Kidney (tissue), 14 donors: ENCODE measurements around the gene GRB10. TPM values are rescaled to one million over a fixed set of nuclear protein-coding genes. Genes with fewer than 3 reads are reported as not detected.

Experiments used
- DNase-seq, 5 donors: peaks; one replicate each; pipeline ENCODE4 v3.0.0-alpha.2; 2013 to 2020
- FAIRE-seq: peaks from 2 replicates; lab custom pipeline; 2012; peaks lifted over from hg19 to GRCh38; lab: Jason Lieb, UNC
- H3K27ac ChIP-seq, 2 donors: one replicate each; pipeline ENCODE4 v1.7.0; 2013; ENCODE audit warnings: low read depth in 2 of 2, low read length in 2 of 2, inconsistent platforms in 1 of 2
- H3K27me3 ChIP-seq: one replicate; pipeline ENCODE4 v1.7.1; 2013; ENCODE audit warnings: low read length, inconsistent platforms; ENCODE audit not compliant: control insufficient read depth, insufficient read depth
- H3K36me3 ChIP-seq, 3 donors: one replicate each; pipeline versions ENCODE4 v1.7.0 to v1.7.1; 2013; ENCODE audit warnings: low read length in 3 of 3, control low read depth in 1 of 3, inconsistent platforms in 1 of 3; ENCODE audit not compliant: insufficient read depth in 3 of 3, control insufficient read depth in 2 of 3
- H3K4me1 ChIP-seq, 3 donors: one replicate each; pipeline versions ENCODE4 v1.7.0 to v1.7.1; 2013; ENCODE audit warnings: low read length in 3 of 3, inconsistent platforms in 1 of 3, low read depth in 1 of 3; ENCODE audit not compliant: control insufficient read depth in 2 of 3, insufficient read depth in 2 of 3
- H3K4me3 ChIP-seq, 3 donors: one replicate each; pipeline versions ENCODE4 v1.7.0 to v1.8.1; 2013; ENCODE audit warnings: low read length in 3 of 3, control low read depth in 1 of 3, inconsistent platforms in 1 of 3
- H3K9ac ChIP-seq, 3 donors: one replicate each; pipeline versions ENCODE4 v1.7.0 to v1.7.1; 2013; ENCODE audit warnings: low read length in 3 of 3, control low read depth in 1 of 3, inconsistent platforms in 1 of 3
- H3K9me3 ChIP-seq, 3 donors: one replicate each; pipeline versions ENCODE4 v1.7.0 to v1.7.1; 2013; ENCODE audit warnings: low read length in 3 of 3, control low read depth in 1 of 3, inconsistent platforms in 1 of 3; ENCODE audit not compliant: control insufficient read depth in 2 of 3, insufficient read depth in 1 of 3
- intact Hi-C: fragments of 100-400 bp; cut with DNase I; formaldehyde crosslinking; loops from one replicate; pipeline ENCODE4 v1.11.1; 2022
- polyA plus RNA-seq: library from polyadenylated mRNA; stranded (reverse); fragments of 350-450 nt; fragmentation: Illumina TruSeq; extraction: RNeasy Lipid Tissue Mini Kit (QIAGEN cat#74804); gene quantifications from one replicate; pipeline ENCODE4 v1.2.3, GENCODE V29; 2014; ENCODE audit warnings: low read depth, low replicate concordance; ENCODE audit not compliant: insufficient read depth
- total RNA-seq: library from RNA; stranded (reverse); fragmentation: NEBNext Ultra II Directional; extraction: Animal tissue kit (Norgen Biotek cat#: 25700); gene quantifications from one replicate; pipeline ENCODE4 v1.2.1, GENCODE V29; 2021
- TF ChIP-seq, protein P1 (sequence below): IDR thresholded peaks from 3 replicates; pipeline ENCODE4 v1.5.1; 2012; ENCODE audit warnings: mild to moderate bottlenecking, moderate library complexity, borderline replicate concordance; ENCODE audit not compliant: insufficient read depth; ENCODE audit errors: extremely low read depth
- donor health status: control.
- donor health status: control.
- donor health status: control.
- donor health status: control.
- donor health status: control.
- donor health status: DM: yes; HTN: yes; CAD: no.
- donor health status: Normal renal cell carcinoma (clear cell type).

The GRB10 gene
- total and polyA plus RNA-seq, 2 donors from 2014 or later, result 32.3 to 57.8 TPM

- intact Hi-C loops, result no loop called here
- H3K9me3 ChIP-seq, result no peaks in the 10 kb centered on the region
- H3K4me1 ChIP-seq, result peaks cover 0 to 13% (median 11%) of the 10 kb centered on the region in 3 donors
- no peak overlapping the region for H3K9ac ChIP-seq
- H3K36me3 ChIP-seq, result no peaks in the 10 kb centered on the region
- no peak overlapping the region for H3K4me3 ChIP-seq
- no peak for FAIRE-seq
- DNase-seq, result no peak
- no peak overlapping the region for H3K27ac ChIP-seq
- TF ChIP-seq, protein P1, sequence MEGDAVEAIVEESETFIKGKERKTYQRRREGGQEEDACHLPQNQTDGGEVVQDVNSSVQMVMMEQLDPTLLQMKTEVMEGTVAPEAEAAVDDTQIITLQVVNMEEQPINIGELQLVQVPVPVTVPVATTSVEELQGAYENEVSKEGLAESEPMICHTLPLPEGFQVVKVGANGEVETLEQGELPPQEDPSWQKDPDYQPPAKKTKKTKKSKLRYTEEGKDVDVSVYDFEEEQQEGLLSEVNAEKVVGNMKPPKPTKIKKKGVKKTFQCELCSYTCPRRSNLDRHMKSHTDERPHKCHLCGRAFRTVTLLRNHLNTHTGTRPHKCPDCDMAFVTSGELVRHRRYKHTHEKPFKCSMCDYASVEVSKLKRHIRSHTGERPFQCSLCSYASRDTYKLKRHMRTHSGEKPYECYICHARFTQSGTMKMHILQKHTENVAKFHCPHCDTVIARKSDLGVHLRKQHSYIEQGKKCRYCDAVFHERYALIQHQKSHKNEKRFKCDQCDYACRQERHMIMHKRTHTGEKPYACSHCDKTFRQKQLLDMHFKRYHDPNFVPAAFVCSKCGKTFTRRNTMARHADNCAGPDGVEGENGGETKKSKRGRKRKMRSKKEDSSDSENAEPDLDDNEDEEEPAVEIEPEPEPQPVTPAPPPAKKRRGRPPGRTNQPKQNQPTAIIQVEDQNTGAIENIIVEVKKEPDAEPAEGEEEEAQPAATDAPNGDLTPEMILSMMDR, result no peak
- no peaks in the 10 kb centered on the region for H3K27me3 ChIP-seq
These were observed 76.2 kb downstream of the GRB10 start for GRCh38 chr7:50706469-50706937.

DNA sequence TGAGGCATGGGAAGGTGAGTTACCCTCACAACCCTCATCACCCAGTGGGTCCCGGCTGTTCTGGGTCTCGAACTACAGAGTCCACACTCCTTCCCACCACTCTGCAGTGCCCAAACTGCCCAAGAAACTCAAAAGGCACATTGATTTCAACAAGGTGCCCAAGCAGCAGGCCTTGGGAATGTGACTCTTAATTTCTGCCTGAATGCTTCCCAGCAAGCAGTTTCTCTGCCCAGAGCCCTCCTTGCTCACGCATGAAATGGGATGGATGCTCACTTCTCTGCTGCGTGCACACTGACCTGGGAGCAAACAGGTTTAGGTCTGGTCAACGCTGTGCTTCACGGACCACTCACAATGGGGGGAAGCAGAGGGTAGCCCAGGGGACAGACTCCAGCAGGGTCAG lies 77.9 kb downstream of the GRB10 start:
- Histone ChIP-seq H3K4me3 (no peak overlapping the region), H3K9ac (no peak overlapping the region), H3K4me1 (peaks cover 0 to 11% (median 11%) of the 10 kb centered on the region in 3 donors), H3K36me3 (peaks cover 0 to 4% (median 0%) of the 10 kb centered on the region in 3 donors), H3K9me3 (no peaks in the 10 kb centered on the region), H3K27me3 (no peaks in the 10 kb centered on the region), H3K27ac (no peak overlapping the region)
- no peak for FAIRE-seq
- TF ChIP-seq, protein P1, result no peak
- peak in 2 of 5 donors; percentile 37 to 53 for DNase-seq
- intact Hi-C loops, result no loop called here

- no peaks in the 10 kb centered on the region for H3K9me3 ChIP-seq
- H3K27me3 ChIP-seq, result no peaks in the 10 kb centered on the region
- no peak for FAIRE-seq
- no peak overlapping the region for H3K27ac ChIP-seq
- peak overlapping the region in 1 of 3 donors; percentile 7 for H3K4me3 ChIP-seq
- TF ChIP-seq, protein P1, result no peak
- DNase-seq, result no peak
- H3K36me3 ChIP-seq, result peaks cover 0 to 4% (median 0%) of the 10 kb centered on the region in 3 donors
- peaks cover 0 to 11% (median 9%) of the 10 kb centered on the region in 3 donors for H3K4me1 ChIP-seq
- no peak overlapping the region for H3K9ac ChIP-seq
- intact Hi-C loops, result no loop called here
These were observed 79.0 kb downstream of the GRB10 start for GRCh38 chr7:50703654-50704053.

DNA sequence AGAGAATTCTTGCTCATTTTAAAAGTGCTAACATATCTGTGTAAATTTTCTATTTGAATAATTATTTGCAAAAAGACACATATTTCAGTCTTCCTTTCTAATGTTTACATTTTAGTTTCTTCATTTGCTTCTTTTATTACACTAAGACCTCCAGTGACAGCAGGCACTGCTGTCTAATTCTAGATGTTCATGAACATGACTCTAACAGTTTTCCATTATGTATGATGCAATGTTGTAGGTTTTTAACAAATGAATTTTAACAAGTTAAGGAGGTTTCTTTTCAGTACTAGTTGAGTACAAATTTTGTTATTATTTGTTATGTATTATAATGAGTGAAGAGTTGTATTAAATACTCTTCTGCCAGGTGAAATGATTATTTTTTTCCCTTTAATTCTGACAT lies 83.6 kb downstream of the GRB10 start:
- TF ChIP-seq, protein P1, result no peak
- Histone ChIP-seq H3K27me3 (no peaks in the 10 kb centered on the region), H3K9me3 (no peaks in the 10 kb centered on the region), H3K36me3 (peaks cover 0 to 4% (median 0%) of the 10 kb centered on the region in 3 donors), H3K27ac (no peak overlapping the region), H3K9ac (no peak overlapping the region), H3K4me1 (peaks cover 0 to 8% (median 2%) of the 10 kb centered on the region in 3 donors), H3K4me3 (no peak overlapping the region)
- DNase-seq (no peak), FAIRE-seq (no peak)
- intact Hi-C loops, result no loop called here
